PC-9 (cell line): ENCODE data around the gene CSNK2A2.

Source experiments
- EZH2 ChIP-seq: fragments of 200-600 bp; sonication (generic); IDR thresholded peaks from 2 replicates; pipeline ENCODE4 v1.8.0; 2017; ENCODE audit warnings: antibody characterized with exemption, low read depth
- TF ChIP-seq, protein P1 (sequence below): fragments of 200-600 bp; sonication (generic); conservative IDR thresholded peaks from 2 replicates; pipeline ENCODE4 v1.6.1; 2017; ENCODE audit warnings: mixed run types, antibody characterized with exemption, mild to moderate bottlenecking, moderate library complexity

DNA sequence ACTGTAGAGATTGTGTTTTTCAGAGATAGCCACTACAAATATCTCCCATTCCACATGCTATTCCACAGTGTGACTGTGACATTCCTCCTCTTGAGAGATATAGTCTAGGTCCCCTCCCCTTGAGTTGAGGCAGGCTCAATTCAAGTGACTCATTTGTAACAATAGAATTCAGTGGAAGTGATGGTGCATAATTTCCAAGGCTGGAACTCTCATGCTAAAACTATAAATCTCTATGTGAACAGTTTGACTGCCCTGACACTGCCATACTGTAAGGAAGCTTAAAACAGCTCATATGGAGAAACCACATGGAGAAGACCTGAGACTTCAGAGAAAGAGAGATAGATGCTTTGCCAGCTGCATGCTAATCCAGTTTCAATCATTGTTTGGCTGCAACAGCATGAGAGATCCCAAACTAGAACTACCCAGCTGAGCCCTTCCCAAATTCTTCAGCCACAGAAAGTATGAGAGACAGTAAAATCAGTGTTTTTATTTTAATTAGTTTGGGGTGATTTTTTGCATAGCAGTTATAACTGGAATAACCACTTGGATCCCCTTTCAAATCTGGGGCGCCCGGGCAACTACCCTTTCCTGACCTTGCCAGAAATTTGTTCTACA lies 19.5 kb upstream of the CSNK2A2 start:
- TF ChIP-seq, protein P1, sequence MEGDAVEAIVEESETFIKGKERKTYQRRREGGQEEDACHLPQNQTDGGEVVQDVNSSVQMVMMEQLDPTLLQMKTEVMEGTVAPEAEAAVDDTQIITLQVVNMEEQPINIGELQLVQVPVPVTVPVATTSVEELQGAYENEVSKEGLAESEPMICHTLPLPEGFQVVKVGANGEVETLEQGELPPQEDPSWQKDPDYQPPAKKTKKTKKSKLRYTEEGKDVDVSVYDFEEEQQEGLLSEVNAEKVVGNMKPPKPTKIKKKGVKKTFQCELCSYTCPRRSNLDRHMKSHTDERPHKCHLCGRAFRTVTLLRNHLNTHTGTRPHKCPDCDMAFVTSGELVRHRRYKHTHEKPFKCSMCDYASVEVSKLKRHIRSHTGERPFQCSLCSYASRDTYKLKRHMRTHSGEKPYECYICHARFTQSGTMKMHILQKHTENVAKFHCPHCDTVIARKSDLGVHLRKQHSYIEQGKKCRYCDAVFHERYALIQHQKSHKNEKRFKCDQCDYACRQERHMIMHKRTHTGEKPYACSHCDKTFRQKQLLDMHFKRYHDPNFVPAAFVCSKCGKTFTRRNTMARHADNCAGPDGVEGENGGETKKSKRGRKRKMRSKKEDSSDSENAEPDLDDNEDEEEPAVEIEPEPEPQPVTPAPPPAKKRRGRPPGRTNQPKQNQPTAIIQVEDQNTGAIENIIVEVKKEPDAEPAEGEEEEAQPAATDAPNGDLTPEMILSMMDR, result no peak
- no peak for TF ChIP-seq EZH2
